Upper lobe of right lung (tissue), 1 donor: ENCODE results near the gene DOCK10. TPM values are rescaled to one million over a fixed set of nuclear protein-coding genes. Genes with fewer than 3 reads are reported as not detected.

Experiments used
- ATAC-seq: fragments of 200-7000 bp; cut with Tn5 transposase; one replicate; pipeline ENCODE4 v1.9.1; 2020; ENCODE audit warnings: mild to moderate bottlenecking, moderate library complexity
- DNase-seq: peaks from one replicate; pipeline ENCODE4 v3.0.0-alpha.2; 2020
- H3K27ac ChIP-seq: fragments of 200-600 bp; one replicate; pipeline ENCODE4 v1.8.0; 2022
- H3K27me3 ChIP-seq: fragments of 200-600 bp; one replicate; pipeline ENCODE4 v1.8.0; 2022; ENCODE audit warnings: mild to moderate bottlenecking
- H3K36me3 ChIP-seq: fragments of 200-600 bp; one replicate; pipeline ENCODE4 v1.8.0; 2022
- H3K4me1 ChIP-seq: fragments of 200-600 bp; one replicate; pipeline ENCODE4 v1.8.0; 2022
- H3K4me3 ChIP-seq: fragments of 200-600 bp; one replicate; pipeline ENCODE4 v1.8.0; 2022; ENCODE audit warnings: mild to moderate bottlenecking
- H3K9me3 ChIP-seq: fragments of 200-600 bp; one replicate; pipeline ENCODE4 v1.8.0; 2022
- intact Hi-C: fragments of 100-400 bp; cut with DNase I; formaldehyde crosslinking; loops from one replicate; pipeline ENCODE4 v1.11.0; 2022
- total RNA-seq: library from RNA; stranded (reverse); fragmentation: NEBNext Ultra II Directional; extraction: Animal tissue kit (Norgen Biotek cat#: 25700); gene quantifications from one replicate; pipeline ENCODE4 v1.2.1, GENCODE V29; 2021
- TF ChIP-seq, protein P1 (sequence below): fragments of 200-600 bp; IDR thresholded peaks from one replicate; pipeline ENCODE4 v1.8.0; 2022; ENCODE audit warnings: antibody characterized with exemption
- donor health status: DM: no; HTN: yes; CAD: no; lungs with severe emphysema.

Gene DOCK10
- total RNA-seq, 1 donor from 2014 or later: 35.8 TPM

DNA sequence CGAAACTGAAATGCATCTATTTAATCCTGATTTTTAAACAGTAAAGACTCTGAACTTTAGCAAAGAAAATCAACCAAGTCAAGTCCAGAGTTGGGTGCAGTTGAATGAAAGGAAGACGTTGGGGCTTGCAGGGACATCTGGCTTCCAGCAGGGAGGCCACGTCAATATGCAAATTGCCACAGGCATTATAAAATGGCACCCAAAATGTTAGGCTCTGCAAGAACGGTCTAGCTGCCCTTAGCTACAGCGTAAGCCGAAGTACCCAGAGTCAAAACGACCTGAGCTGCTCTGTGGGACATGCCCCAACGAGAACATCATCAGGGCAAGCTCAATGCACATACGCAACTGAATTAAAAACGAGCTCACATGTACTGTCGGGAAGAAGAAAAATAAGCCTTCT is 30.7 kb downstream of the DOCK10 start:
- TF ChIP-seq, protein P1, sequence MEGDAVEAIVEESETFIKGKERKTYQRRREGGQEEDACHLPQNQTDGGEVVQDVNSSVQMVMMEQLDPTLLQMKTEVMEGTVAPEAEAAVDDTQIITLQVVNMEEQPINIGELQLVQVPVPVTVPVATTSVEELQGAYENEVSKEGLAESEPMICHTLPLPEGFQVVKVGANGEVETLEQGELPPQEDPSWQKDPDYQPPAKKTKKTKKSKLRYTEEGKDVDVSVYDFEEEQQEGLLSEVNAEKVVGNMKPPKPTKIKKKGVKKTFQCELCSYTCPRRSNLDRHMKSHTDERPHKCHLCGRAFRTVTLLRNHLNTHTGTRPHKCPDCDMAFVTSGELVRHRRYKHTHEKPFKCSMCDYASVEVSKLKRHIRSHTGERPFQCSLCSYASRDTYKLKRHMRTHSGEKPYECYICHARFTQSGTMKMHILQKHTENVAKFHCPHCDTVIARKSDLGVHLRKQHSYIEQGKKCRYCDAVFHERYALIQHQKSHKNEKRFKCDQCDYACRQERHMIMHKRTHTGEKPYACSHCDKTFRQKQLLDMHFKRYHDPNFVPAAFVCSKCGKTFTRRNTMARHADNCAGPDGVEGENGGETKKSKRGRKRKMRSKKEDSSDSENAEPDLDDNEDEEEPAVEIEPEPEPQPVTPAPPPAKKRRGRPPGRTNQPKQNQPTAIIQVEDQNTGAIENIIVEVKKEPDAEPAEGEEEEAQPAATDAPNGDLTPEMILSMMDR: no peak
- ATAC-seq (no peak), DNase-seq (no peak)
- intact Hi-C loops: no loop called here
- Histone ChIP-seq H3K36me3 (no peaks in the 10 kb centered on the region), H3K27ac (no peak overlapping the region), H3K4me1 (peaks cover 4% of the 10 kb centered on the region), H3K9me3 (no peaks in the 10 kb centered on the region), H3K27me3 (no peaks in the 10 kb centered on the region), H3K4me3 (no peak overlapping the region)

DNA sequence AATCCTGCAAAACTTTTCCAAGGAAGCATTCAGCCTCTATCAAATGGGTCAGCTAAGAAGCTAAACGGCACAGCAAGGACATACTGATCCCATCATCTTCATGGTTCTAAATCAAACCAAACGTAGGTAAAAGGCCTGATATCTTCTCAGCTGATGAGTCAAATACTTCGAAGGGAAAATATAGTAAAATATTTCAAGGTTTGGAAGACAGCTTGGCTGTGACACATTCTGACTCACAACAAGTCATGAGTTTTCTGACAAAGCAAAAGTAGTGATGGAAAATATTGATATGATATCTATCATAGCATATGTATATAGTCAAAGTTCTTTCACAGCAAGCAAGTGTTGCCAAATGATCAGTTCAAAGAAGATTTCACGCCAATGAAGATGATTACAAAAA is 31.5 kb downstream of the DOCK10 start:
- peaks cover 4% of the 10 kb centered on the region for H3K4me1 ChIP-seq
- DNase-seq: no peak
- ATAC-seq: no peak
- H3K27ac ChIP-seq: no peak overlapping the region
- H3K27me3 ChIP-seq: no peaks in the 10 kb centered on the region
- no peak overlapping the region for H3K4me3 ChIP-seq
- intact Hi-C loops: no loop called here
- no peaks in the 10 kb centered on the region for H3K9me3 ChIP-seq
- TF ChIP-seq, protein P1: no peak
- H3K36me3 ChIP-seq: no peaks in the 10 kb centered on the region

DNA sequence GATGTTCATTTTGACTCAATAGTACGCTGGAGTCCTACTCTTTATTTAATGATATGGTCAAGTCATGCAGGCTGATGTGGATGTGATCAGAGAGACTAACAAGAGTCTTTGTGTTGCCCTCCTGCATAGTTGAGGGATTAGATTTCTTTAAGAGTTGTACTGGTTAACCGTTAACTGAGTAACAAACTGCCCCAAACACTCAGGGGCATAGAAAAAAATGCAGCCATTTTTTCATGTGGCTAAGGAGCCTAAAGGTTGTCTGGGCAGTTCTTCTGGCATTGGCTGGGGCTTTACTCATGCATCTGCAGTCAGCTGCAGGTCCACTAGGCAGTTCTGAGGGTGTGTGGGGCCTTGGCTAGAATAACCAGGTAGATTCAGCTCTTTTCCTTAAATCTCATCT is 32.5 kb downstream of the DOCK10 start:
- no peak for ATAC-seq
- DNase-seq: no peak
- Histone ChIP-seq H3K27ac (no peak overlapping the region), H3K27me3 (no peaks in the 10 kb centered on the region), H3K9me3 (no peaks in the 10 kb centered on the region), H3K4me3 (no peak overlapping the region), H3K36me3 (no peaks in the 10 kb centered on the region), H3K4me1 (peaks cover 4% of the 10 kb centered on the region)
- intact Hi-C loops: no loop called here
- TF ChIP-seq, protein P1: no peak

GRCh38 chr2:225008935-225009334 is 33.3 kb downstream of the DOCK10 start:
- H3K4me1 ChIP-seq: peaks cover 4% of the 10 kb centered on the region
- H3K27ac ChIP-seq: no peak overlapping the region
- H3K27me3 ChIP-seq: no peaks in the 10 kb centered on the region
- no peaks in the 10 kb centered on the region for H3K36me3 ChIP-seq
- ATAC-seq (no peak), DNase-seq (no peak)
- H3K4me3 ChIP-seq: no peak overlapping the region
- TF ChIP-seq, protein P1: peak; percentile 32
- intact Hi-C loops: no loop called here
- H3K9me3 ChIP-seq: no peaks in the 10 kb centered on the region

- Histone ChIP-seq H3K4me1 (peaks cover 4% of the 10 kb centered on the region), H3K36me3 (no peaks in the 10 kb centered on the region), H3K27ac (no peak overlapping the region), H3K27me3 (no peaks in the 10 kb centered on the region), H3K9me3 (no peaks in the 10 kb centered on the region), H3K4me3 (no peak overlapping the region)
- TF ChIP-seq, protein P1: no peak
- ATAC-seq (peak; percentile 45), DNase-seq (no peak)
- intact Hi-C loops: no loop called here
Observed at GRCh38 chr2:225008179-225008856, 34.0 kb downstream of the DOCK10 start.

DNA sequence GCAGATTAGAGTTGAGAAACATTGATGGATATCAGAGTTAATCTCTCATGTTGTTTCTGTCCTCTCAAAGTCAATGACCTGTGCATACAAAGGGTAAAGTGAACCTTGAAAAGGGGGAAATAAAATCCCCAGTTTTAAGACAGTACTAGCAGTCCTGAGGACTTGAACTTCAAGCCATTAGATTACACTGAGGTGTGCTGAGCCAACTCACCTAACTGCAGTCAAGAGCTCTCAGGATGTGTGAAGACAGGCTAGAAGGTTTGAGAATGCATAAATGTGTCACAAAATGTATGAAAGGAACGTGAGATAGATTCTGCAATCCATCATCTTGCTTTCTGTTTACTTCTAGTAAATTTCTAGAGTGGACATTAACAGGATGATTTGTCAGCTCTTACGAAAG is 35.5 kb downstream of the DOCK10 start:
- Histone ChIP-seq H3K4me1 (peaks cover 4% of the 10 kb centered on the region), H3K4me3 (no peak overlapping the region), H3K36me3 (no peaks in the 10 kb centered on the region), H3K27ac (no peak overlapping the region), H3K27me3 (no peaks in the 10 kb centered on the region), H3K9me3 (no peaks in the 10 kb centered on the region)
- no peak for ATAC-seq
- TF ChIP-seq, protein P1: no peak
- intact Hi-C loops: no loop called here
- no peak for DNase-seq
